NOMO-1 (cell line): ENCODE data around the gene SCO2.

ENCODE experiments used
- DNase-seq, 2 experiments: peaks; one replicate each; lab custom pipeline; 2025; ENCODE audit not compliant: unreplicated experiment in 2 of 2; lab: John Stamatoyannopoulos, UW

SCO2 gene

GRCh38 chr22:50532824-50533796 lies 7.7 kb upstream of the SCO2 start:
- no peak for DNase-seq

- DNase-seq, result no peak
These were observed 6.7 kb upstream of the SCO2 start for GRCh38 chr22:50531962-50532674.

- DNase-seq, result peak; percentile 67 to 75
These were observed 6.2 kb upstream of the SCO2 start for GRCh38 chr22:50531546-50531961.

- peak; percentile 85 to 92 for DNase-seq
These were observed 5.6 kb upstream of the SCO2 start for GRCh38 chr22:50530877-50531545.

- peak; percentile 50 for DNase-seq
These were observed 5.1 kb upstream of the SCO2 start for GRCh38 chr22:50530580-50530876.

- DNase-seq, result peak; percentile 85 to 90
These were observed 4.6 kb upstream of the SCO2 start, which contains the start of gene TYMP for GRCh38 chr22:50529897-50530579. Gene TYMP (minus strand): TSS chr22:50530012. CDS start chr22:50529709, 303 bp downstream.

GRCh38 chr22:50529416-50529896 lies 4.1 kb upstream of the SCO2 start:
- DNase-seq, result no peak

GRCh38 chr22:50528682-50529415 lies 3.5 kb upstream of the SCO2 start:
- no peak for DNase-seq

GRCh38 chr22:50527921-50528681 lies 2.7 kb upstream of the SCO2 start:
- DNase-seq, result no peak

GRCh38 chr22:50526834-50527801 lies 1.7 kb upstream of the SCO2 start:
- peak; percentile 78 to 84 for DNase-seq

GRCh38 chr22:50526108-50526833 lies 873 bp upstream of the SCO2 start:
- peak; percentile 80 to 84 for DNase-seq

GRCh38 chr22:50525858-50526107 lies 385 bp upstream of the SCO2 start:
- no peak for DNase-seq

- DNase-seq, result peak in 1 of 2 experiments; percentile 40
These were observed 708 bp downstream of the SCO2 start for GRCh38 chr22:50524676-50525103.

GRCh38 chr22:50523806-50524675 lies 1.4 kb downstream of the SCO2 start:
- DNase-seq, result no peak

GRCh38 chr22:50523458-50523805 lies 2.0 kb downstream of the SCO2 start:
- no peak for DNase-seq

GRCh38 chr22:50522806-50523438 lies 2.5 kb downstream of the SCO2 start:
- no peak for DNase-seq
